Erythroblast (primary cell): ENCODE measurements around the gene CHMP6.

Source experiments
- GATA1 ChIP-seq: IDR thresholded peaks from 2 replicates; pipeline ENCODE4 v1.6.1; 2011; ENCODE audit warnings: low read depth, mild to moderate bottlenecking, control low read depth, low read length, moderate library complexity
- POLR2A ChIP-seq: IDR thresholded peaks from 2 replicates; pipeline ENCODE4 v1.6.1; 2011; ENCODE audit warnings: mild to moderate bottlenecking, low read length

DNA sequence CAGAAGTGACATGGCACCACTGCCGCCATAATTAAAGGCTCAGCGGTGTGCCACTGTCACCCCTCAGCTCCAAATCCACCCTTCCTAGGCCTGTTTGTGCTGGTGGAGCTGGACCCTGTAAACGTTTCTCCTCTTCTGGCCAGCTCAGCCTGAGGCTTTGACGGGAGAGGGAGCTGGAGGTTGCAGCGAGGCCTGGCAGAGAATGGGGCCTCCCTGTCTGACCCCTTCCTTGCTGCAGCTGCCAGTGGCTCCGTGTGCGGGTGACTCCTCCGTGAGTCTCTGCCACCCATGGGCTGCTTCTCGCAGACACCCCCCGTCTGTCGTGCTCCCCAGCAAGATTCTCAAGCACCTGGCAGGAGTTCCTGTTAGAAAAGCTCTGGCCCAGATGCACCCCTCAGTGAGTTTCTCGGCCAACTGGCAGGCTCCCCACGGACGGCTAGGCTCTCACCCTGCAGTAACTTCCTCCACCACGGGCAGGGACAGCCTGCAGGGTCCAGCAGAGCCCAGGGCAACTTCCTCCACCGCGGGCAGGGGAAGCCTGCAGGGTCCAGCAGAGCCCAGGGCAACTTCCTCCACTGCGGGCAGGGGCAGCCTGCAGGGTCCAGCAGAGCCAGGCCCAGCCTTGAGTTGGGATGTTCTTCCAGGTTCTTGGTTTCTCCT lies 4.7 kb upstream of the CHMP6 start:
- TF ChIP-seq POLR2A (no peak), GATA1 (no peak)
